Measurements from ENCODE around the gene WDR53. TPM values are rescaled to one million over a fixed set of nuclear protein-coding genes. Genes with fewer than 3 reads are reported as not detected.
A peak's percentile ranks its signal among the peaks of the same experiment; 100 is the strongest.
"Not testable (repeated sequence)": the region's sequence is repeated elsewhere in the genome, so short reads cannot be mapped to it uniquely, and the experiment has no call there.

The WDR53 gene
- total RNA-seq, 2 experiments from 2014 or later: 18.4 to 20.9 TPM

DNA sequence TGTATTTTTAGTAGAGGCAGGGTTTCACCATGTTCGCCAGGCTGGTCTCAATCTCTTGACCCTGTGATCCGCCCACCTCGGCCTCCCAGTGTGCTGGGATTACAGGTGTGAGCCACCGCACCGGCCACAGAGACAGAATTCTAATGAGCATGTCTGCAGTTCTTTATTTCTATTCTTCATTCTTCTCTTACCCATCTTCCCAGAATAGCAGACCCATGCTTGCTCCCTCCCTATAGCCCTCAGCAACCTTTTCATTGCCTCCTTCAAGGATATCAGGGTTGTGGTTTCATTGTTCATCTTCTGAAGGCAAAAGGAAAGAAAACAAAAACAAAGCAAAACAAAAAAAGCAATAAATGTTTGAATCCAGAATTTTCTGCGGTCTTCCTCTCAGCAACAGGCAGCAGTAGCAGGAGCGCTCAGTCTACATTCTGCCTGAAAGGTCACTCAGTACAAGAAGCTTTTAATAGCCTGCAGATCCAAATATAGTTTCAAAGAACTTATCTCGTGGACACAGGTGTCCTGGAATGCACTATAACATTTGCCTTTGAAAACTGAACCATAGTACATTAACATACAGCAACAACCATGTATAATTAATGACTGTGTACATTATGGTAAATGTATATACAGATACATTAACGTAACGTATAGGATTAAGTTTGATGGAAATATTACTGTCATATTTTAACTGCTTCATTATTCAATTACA lies 53.3 kb downstream of the WDR53 start, which contains the start of gene SMCO1:
Gene SMCO1 (minus strand): TSS at position 434 of the 709 bp plus-strand sequence. CDS start 137 bp downstream, at position 297.
- Mint-ChIP-seq H3K27ac (no peak within 1 kb of the TSS), H3K27me3 (peaks cover 4% of the 10 kb centered on the region), H3K9me3 (peaks cover 6% of the 10 kb centered on the region), H3K36me3 (ENCODE audit: low read depth) (peaks cover 7% of the 10 kb centered on the region), H3K4me1 (ENCODE audit: low read depth) (no peaks in the 10 kb centered on the region), H3K4me3 (no peak within 1 kb of the TSS)
- Histone ChIP-seq H3K36me3 (ENCODE audit: insufficient read depth, low read length) (no peaks in the 10 kb centered on the region), H3K4me3 (ENCODE audit: low read length) (no peak within 1 kb of the TSS), H3K27me3 (ENCODE audit: control insufficient read depth in 1 of 2, insufficient read depth in 2 of 2, low read length in 2 of 2) (no peaks in the 10 kb centered on the region), H3K27ac (ENCODE audit: low read depth in 1 of 2, low read length in 2 of 2) (no peak within 1 kb of the TSS), H3K4me1 (ENCODE audit: insufficient read depth, low read length) (no peaks in the 10 kb centered on the region), H3K9me3 (ENCODE audit: control insufficient read depth in 1 of 2, insufficient read depth in 1 of 2, low read length in 2 of 2) (peaks cover 21 to 36% of the 10 kb centered on the region in 2 experiments)
- ATAC-seq (ENCODE audit: poor library complexity): no peak
- CTCF ChIA-PET: interaction anchor here (1.2 kb wide), 1 partner anchor 29 kb away, joined by 3 read pairs; no protein-coding TSS in a partner anchor
- DNase-seq: no peak
- intact Hi-C loops (cut with DNase I, micrococcal nuclease): no loop called here
- POLR2A ChIA-PET: no interaction called here
- TF ChIP-seq, protein P1, sequence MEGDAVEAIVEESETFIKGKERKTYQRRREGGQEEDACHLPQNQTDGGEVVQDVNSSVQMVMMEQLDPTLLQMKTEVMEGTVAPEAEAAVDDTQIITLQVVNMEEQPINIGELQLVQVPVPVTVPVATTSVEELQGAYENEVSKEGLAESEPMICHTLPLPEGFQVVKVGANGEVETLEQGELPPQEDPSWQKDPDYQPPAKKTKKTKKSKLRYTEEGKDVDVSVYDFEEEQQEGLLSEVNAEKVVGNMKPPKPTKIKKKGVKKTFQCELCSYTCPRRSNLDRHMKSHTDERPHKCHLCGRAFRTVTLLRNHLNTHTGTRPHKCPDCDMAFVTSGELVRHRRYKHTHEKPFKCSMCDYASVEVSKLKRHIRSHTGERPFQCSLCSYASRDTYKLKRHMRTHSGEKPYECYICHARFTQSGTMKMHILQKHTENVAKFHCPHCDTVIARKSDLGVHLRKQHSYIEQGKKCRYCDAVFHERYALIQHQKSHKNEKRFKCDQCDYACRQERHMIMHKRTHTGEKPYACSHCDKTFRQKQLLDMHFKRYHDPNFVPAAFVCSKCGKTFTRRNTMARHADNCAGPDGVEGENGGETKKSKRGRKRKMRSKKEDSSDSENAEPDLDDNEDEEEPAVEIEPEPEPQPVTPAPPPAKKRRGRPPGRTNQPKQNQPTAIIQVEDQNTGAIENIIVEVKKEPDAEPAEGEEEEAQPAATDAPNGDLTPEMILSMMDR (IDR thresholded peaks at IDR 0.05): no peak

GRCh38 chr3:196514350-196514716 lies 54.0 kb downstream of the WDR53 start:
- Mint-ChIP-seq H3K4me1 (ENCODE audit: low read depth) (no peaks in the 10 kb centered on the region), H3K27me3 (peaks cover 4% of the 10 kb centered on the region), H3K9me3 (peaks cover 4% of the 10 kb centered on the region), H3K27ac (no peak overlapping the region), H3K4me3 (no peak overlapping the region), H3K36me3 (ENCODE audit: low read depth) (peaks cover 7% of the 10 kb centered on the region)
- Histone ChIP-seq H3K9me3 (ENCODE audit: control insufficient read depth in 1 of 2, insufficient read depth in 1 of 2, low read length in 2 of 2) (peaks cover 14 to 29% of the 10 kb centered on the region in 2 experiments), H3K4me3 (ENCODE audit: low read length) (no peak overlapping the region), H3K4me1 (ENCODE audit: insufficient read depth, low read length) (no peaks in the 10 kb centered on the region), H3K36me3 (ENCODE audit: insufficient read depth, low read length) (no peaks in the 10 kb centered on the region), H3K27ac (ENCODE audit: low read depth in 1 of 2, low read length in 2 of 2) (no peak overlapping the region), H3K27me3 (ENCODE audit: control insufficient read depth in 1 of 2, insufficient read depth in 2 of 2, low read length in 2 of 2) (no peaks in the 10 kb centered on the region)
- DNase-seq: no peak
- ChIA-PET CTCF (interaction anchor here (0.6 to 1.2 kb wide), 3 partner anchors 14 to 175 kb away, joined by 3 to 5 read pairs (median 3); no protein-coding TSS in a partner anchor), POLR2A (no interaction called here)
- no peak for ATAC-seq (ENCODE audit: poor library complexity)
- TF ChIP-seq, protein P1 (IDR thresholded peaks at IDR 0.05): no peak
- intact Hi-C loops (cut with DNase I, micrococcal nuclease): no loop called here

GRCh38 chr3:196513697-196514349 lies 54.5 kb downstream of the WDR53 start:
- Histone ChIP-seq H3K36me3 (ENCODE audit: insufficient read depth, low read length) (no peaks in the 10 kb centered on the region), H3K4me3 (ENCODE audit: low read length) (no peak overlapping the region), H3K4me1 (ENCODE audit: insufficient read depth, low read length) (no peaks in the 10 kb centered on the region), H3K27me3 (ENCODE audit: control insufficient read depth in 1 of 2, insufficient read depth in 2 of 2, low read length in 2 of 2) (no peaks in the 10 kb centered on the region), H3K9me3 (ENCODE audit: control insufficient read depth in 1 of 2, insufficient read depth in 1 of 2, low read length in 2 of 2) (peaks cover 9 to 24% of the 10 kb centered on the region in 2 experiments), H3K27ac (ENCODE audit: low read depth in 1 of 2, low read length in 2 of 2) (no peak overlapping the region)
- Mint-ChIP-seq H3K36me3 (ENCODE audit: low read depth) (peaks cover 7% of the 10 kb centered on the region), H3K27me3 (peaks cover 4% of the 10 kb centered on the region), H3K9me3 (peaks cover 3% of the 10 kb centered on the region), H3K27ac (no peak overlapping the region), H3K4me3 (no peak overlapping the region), H3K4me1 (ENCODE audit: low read depth) (no peaks in the 10 kb centered on the region)
- TF ChIP-seq, protein P1 (IDR thresholded peaks at IDR 0.05): no peak
- intact Hi-C loops (cut with DNase I, micrococcal nuclease): no loop called here
- ATAC-seq (ENCODE audit: poor library complexity): no peak
- DNase-seq: no peak
- POLR2A ChIA-PET: no interaction called here
- CTCF ChIA-PET: interaction anchor here (0.5 to 1.2 kb wide), 4 partner anchors 15 to 175 kb away, joined by 3 to 5 read pairs (median 3); no protein-coding TSS in a partner anchor

DNA sequence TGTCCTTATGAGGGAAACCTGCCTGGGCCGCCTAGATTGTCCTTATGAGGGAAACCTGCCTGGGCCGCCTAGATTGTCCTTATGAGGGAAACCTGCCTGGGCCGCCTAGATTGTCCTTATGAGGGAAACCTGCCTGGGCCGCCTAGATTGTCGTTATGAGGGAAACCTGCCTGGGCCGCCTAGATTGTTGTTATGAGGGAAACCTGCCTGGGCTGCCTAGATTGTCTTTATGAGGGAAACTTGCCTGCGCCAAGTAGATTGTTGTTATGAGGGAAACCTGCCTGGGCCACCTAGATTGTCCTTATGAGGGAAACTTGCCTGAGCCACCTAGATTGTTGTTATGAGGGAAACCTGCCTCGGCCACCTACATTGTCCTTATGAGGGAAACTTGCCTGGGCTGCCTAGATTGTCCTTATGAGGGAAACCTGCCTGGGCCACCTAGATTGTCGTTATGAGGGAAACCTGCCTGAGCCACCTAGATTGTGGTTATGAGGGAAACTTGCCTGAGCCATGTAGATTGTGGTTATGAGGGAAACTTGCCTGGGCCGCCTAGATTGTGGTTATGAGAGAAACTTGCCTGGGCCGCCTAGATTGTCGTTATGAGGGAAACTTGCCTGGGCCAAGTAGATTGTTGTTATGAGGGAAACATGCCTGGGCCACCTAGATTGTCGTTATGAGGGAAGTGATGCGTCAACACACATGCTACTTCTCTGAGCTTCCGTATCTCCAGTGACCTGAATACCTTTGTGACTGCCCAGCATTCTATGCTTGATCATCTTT lies 56.5 kb downstream of the WDR53 start:
- H3K9me3 ChIP-seq (ENCODE audit: control insufficient read depth in 1 of 2, insufficient read depth in 1 of 2, low read length in 2 of 2); H3K4me1 Mint-ChIP-seq (ENCODE audit: low read depth); H3K4me1 ChIP-seq (ENCODE audit: insufficient read depth, low read length); H3K27me3 Mint-ChIP-seq; intact Hi-C loops (cut with DNase I, micrococcal nuclease); H3K36me3 Mint-ChIP-seq (ENCODE audit: low read depth); POLR2A ChIA-PET; H3K9me3 Mint-ChIP-seq; H3K4me3 Mint-ChIP-seq; H3K27ac ChIP-seq (ENCODE audit: low read depth in 1 of 2, low read length in 2 of 2); H3K36me3 ChIP-seq (ENCODE audit: insufficient read depth, low read length); H3K27me3 ChIP-seq (ENCODE audit: control insufficient read depth in 1 of 2, insufficient read depth in 2 of 2, low read length in 2 of 2); H3K27ac Mint-ChIP-seq; ATAC-seq (ENCODE audit: poor library complexity); H3K4me3 ChIP-seq (ENCODE audit: low read length): not testable (repeated sequence)
- DNase-seq: peak in 2 of 14 experiments; percentile 36 to 55
- CTCF ChIA-PET: interaction anchor here (0.7 kb wide), 1 partner anchor 271 kb away, joined by 4 read pairs; no protein-coding TSS in a partner anchor

All from CD4-positive, alpha-beta T cell (primary cell).